Liver (tissue), 9 donors: ENCODE measurements around the gene IGFBP1. TPM values are rescaled to one million over a fixed set of nuclear protein-coding genes. Genes with fewer than 3 reads are reported as not detected.

ENCODE experiments used
- DNase-seq: peaks from one replicate; pipeline ENCODE4 v3.0.0-alpha.2; 2017; ENCODE audit warnings: low spot score
- H3K27ac ChIP-seq, 2 donors: one replicate each; pipeline ENCODE4 v1.7.0; 2013; ENCODE audit warnings: inconsistent platforms in 2 of 2, low read length in 2 of 2, control low read depth in 1 of 2, low read depth in 1 of 2, mild to moderate bottlenecking in 1 of 2
- H3K27me3 ChIP-seq, 4 donors: one replicate each; pipeline versions ENCODE4 v1.6.1 to v1.7.0; 2013; ENCODE audit warnings: low read length in 3 of 4, inconsistent platforms in 1 of 4, mild to moderate bottlenecking in 1 of 4, moderate library complexity in 1 of 4; ENCODE audit not compliant: control insufficient read depth in 4 of 4, insufficient read depth in 4 of 4
- H3K36me3 ChIP-seq, 4 donors: one replicate each; pipeline versions ENCODE4 v1.6.1 to v1.7.0; 2013; ENCODE audit warnings: low read length in 3 of 4, mild to moderate bottlenecking in 3 of 4, low read depth in 1 of 4, moderate library complexity in 1 of 4; ENCODE audit not compliant: control insufficient read depth in 4 of 4, insufficient read depth in 3 of 4
- H3K4me1 ChIP-seq, 4 donors: one replicate each; pipeline versions ENCODE4 v1.6.1 to v1.7.0; 2013; ENCODE audit warnings: low read length in 3 of 4, mild to moderate bottlenecking in 3 of 4, moderate library complexity in 1 of 4; ENCODE audit not compliant: control insufficient read depth in 4 of 4, insufficient read depth in 4 of 4
- H3K4me3 ChIP-seq, 3 donors: one replicate each; pipeline versions ENCODE4 v1.6.1 to v1.7.0; 2013; ENCODE audit warnings: low read length in 3 of 3, control low read depth in 1 of 3, low read depth in 1 of 3, mild to moderate bottlenecking in 1 of 3
- H3K9ac ChIP-seq, 2 donors: one replicate each; pipeline ENCODE4 v1.7.0; 2013; ENCODE audit warnings: low read length in 2 of 2, mild to moderate bottlenecking in 2 of 2, moderate library complexity in 2 of 2, control low read depth in 1 of 2, low read depth in 1 of 2
- H3K9me3 ChIP-seq, 4 donors: one replicate each; pipeline versions ENCODE4 v1.6.1 to v1.7.0; 2013; ENCODE audit warnings: low read length in 3 of 4; ENCODE audit not compliant: control insufficient read depth in 4 of 4
- CTCF ChIP-seq: fragments of 150-350 bp; IDR thresholded peaks from 2 replicates; pipeline ENCODE4 v1.5.1; 2017; ENCODE audit warnings: improper control_type of control experiment, low read depth, low read length; ENCODE audit not compliant: missing input control
- EGR1 ChIP-seq, 2 donors: IDR thresholded peaks; 2 replicates each; pipeline ENCODE4 v1.6.1; 2016 to 2018; ENCODE audit warnings: antibody characterized with exemption in 2 of 2, low read depth in 2 of 2
- FOXA1 ChIP-seq: IDR thresholded peaks from 2 replicates; pipeline ENCODE4 v1.6.1; 2016; ENCODE audit warnings: antibody characterized with exemption
- FOXA2 ChIP-seq: IDR thresholded peaks from 2 replicates; pipeline ENCODE4 v1.6.1; 2016; ENCODE audit warnings: antibody characterized with exemption
- GABPA ChIP-seq, 2 donors: IDR thresholded peaks in 1 of 2; conservative IDR thresholded peaks in 1 of 2; 2 replicates each; pipeline ENCODE4 v1.6.1; 2016; ENCODE audit warnings: antibody characterized with exemption in 2 of 2, mild to moderate bottlenecking in 1 of 2, moderate library complexity in 1 of 2
- HNF4A ChIP-seq, 2 donors: conservative IDR thresholded peaks; 2 replicates each; pipeline ENCODE4 v1.6.1; 2016; ENCODE audit warnings: antibody characterized with exemption in 2 of 2, mild to moderate bottlenecking in 2 of 2
- HNF4G ChIP-seq: IDR thresholded peaks from 2 replicates; pipeline ENCODE4 v1.6.1; 2016; ENCODE audit warnings: antibody characterized with exemption
- JUND ChIP-seq, 2 donors: IDR thresholded peaks; 2 replicates each; pipeline ENCODE4 v1.6.1; 2016; ENCODE audit warnings: antibody characterized with exemption in 2 of 2
- NR2F2 ChIP-seq: IDR thresholded peaks from 2 replicates; pipeline ENCODE4 v1.6.1; 2016; ENCODE audit warnings: antibody characterized with exemption
- RAD21 ChIP-seq, 2 donors: IDR thresholded peaks; 2 replicates each; pipeline ENCODE4 v1.6.1; 2016; ENCODE audit warnings: antibody characterized with exemption in 2 of 2, mild to moderate bottlenecking in 2 of 2
- RXRA ChIP-seq, 2 donors: IDR thresholded peaks; 2 replicates each; pipeline ENCODE4 v1.6.1; 2017 to 2018; ENCODE audit warnings: antibody characterized with exemption in 2 of 2, mild to moderate bottlenecking in 1 of 2
- SP1 ChIP-seq: IDR thresholded peaks from 2 replicates; pipeline ENCODE4 v1.6.1; 2018; ENCODE audit warnings: antibody characterized with exemption, mild to moderate bottlenecking
- ZBTB33 ChIP-seq: IDR thresholded peaks from 2 replicates; pipeline ENCODE4 v1.6.1; 2016; ENCODE audit warnings: antibody characterized with exemption
- WGBS: extraction: QIAGEN DNeasy Blood & Tissue Kit; methylation state at CpG from one replicate; pipeline ENCODE4 v1.1.7; 2013; 5-methylcytosine and 5-hydroxymethylcytosine counted together
- polyA plus RNA-seq, 2 donors: library from polyadenylated mRNA; stranded (reverse) in 1 of 2; unstranded in 1 of 2; fragments of 200-250 nt in 1 of 2; fragments of >200 nt in 1 of 2; fragmentation: Nextera tagmentation in 1 of 2; extraction: Ambion mirVana in 1 of 2; gene quantifications; one replicate each; pipeline versions ENCODE4 v1.2.1 to v1.2.3, GENCODE V29; 2013 to 2015
- total RNA-seq, 2 donors: library from RNA; depleted of rRNA; stranded (reverse); fragments of >200 nt; gene quantifications; one replicate each; pipeline ENCODE4 v1.2.3, GENCODE V29; 2014
- TF ChIP-seq, protein P1 (sequence below): IDR thresholded peaks from 2 replicates; pipeline ENCODE4 v1.6.1; 2016; ENCODE audit warnings: antibody characterized with exemption
- donor health status: healthy.
- donor health status: healthy.
- donor health status: healthy.
- donor health status: healthy.
- donor health status: healthy.

IGFBP1 gene
- total and polyA plus RNA-seq, 4 donors = 3.5 to 234 (median 63.6) TPM

DNA sequence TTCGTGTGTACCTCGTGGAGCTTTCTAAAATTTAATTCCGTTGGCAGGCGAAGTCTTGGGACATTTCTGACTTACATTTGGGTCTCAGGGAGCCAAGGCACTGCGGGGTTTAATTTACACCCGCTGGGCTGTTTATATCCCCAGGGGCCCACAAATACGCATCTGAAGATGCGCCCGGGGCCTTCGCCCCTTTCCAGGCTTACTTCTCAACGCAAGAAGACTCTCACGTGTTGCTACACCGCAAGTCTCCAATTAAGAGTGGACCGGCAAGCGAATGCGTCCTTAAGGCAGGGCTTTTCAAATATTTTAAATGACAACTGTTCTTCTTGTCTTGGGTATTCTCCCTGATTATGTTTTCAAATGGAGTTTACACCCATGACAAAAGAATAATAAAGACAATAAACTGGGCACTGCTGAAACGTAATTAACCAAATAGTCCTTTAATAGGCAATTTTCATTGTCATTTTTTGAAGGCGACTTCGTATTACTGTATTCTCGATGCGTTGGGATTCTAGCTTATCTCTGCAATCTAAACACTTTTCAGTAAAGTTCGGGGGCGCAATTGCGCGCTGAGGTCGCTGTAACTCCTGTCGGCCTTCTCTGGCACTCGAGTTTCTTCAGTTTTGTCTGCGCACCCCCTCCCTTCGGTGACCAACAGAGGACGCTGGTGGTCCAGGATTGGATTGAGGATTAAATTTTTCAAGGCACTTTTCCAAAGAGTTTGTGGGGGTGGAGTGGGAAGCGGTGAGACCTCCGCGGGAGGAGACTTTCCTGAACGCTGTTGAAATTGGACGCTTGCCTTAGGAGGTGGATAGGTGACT lies 33.6 kb downstream of the IGFBP1 start:
- Histone ChIP-seq H3K36me3 (no peaks in the 10 kb centered on the region), H3K9me3 (no peaks in the 10 kb centered on the region), H3K4me3 (peak overlapping the region; percentile 7 to 61 (median 55)), H3K27ac (peak overlapping the region; percentile 46 to 55), H3K27me3 (peaks cover 0 to 11% (median 1%) of the 10 kb centered on the region in 4 donors), H3K4me1 (peaks cover 4 to 38% (median 28%) of the 10 kb centered on the region in 4 donors), H3K9ac (peak overlapping the region in 1 of 2 donors; percentile 64)
- 5% methylated on average over 36 of the region's 36 CpGs for WGBS
- no peak for TF ChIP-seq EGR1 (IDR thresholded peaks at IDR 0.05; ENCODE audit: low read depth in 2 of 2)
- TF ChIP-seq RXRA (IDR thresholded peaks at IDR 0.05) = peak in 1 of 2 donors; percentile 5
- no peak for TF ChIP-seq JUND (IDR thresholded peaks at IDR 0.05)
- no peak for TF ChIP-seq HNF4G
- no peak for TF ChIP-seq ZBTB33
- no peak for TF ChIP-seq FOXA1
- TF ChIP-seq CTCF = peak; percentile 86
- peak; percentile 88 to 94 for TF ChIP-seq RAD21 (IDR thresholded peaks at IDR 0.05)
- TF ChIP-seq HNF4A (conservative IDR thresholded peaks at IDR 0.05) = no peak
- peak; percentile 19 for TF ChIP-seq NR2F2
- no peak for TF ChIP-seq SP1
- TF ChIP-seq, protein P1, sequence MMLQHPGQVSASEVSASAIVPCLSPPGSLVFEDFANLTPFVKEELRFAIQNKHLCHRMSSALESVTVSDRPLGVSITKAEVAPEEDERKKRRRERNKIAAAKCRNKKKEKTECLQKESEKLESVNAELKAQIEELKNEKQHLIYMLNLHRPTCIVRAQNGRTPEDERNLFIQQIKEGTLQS = no peak
- peak; percentile 57 for DNase-seq

GRCh38 chr7:45922810-45923209 lies 34.5 kb downstream of the IGFBP1 start:
- Histone ChIP-seq H3K27me3 (peaks cover 0 to 11% (median 1%) of the 10 kb centered on the region in 4 donors), H3K4me1 (peaks cover 4 to 35% (median 27%) of the 10 kb centered on the region in 4 donors), H3K9ac (peak overlapping the region in 1 of 2 donors; percentile 58), H3K9me3 (no peaks in the 10 kb centered on the region), H3K4me3 (peak overlapping the region; percentile 7 to 55 (median 27)), H3K27ac (peak overlapping the region in 1 of 2 donors; percentile 35), H3K36me3 (no peaks in the 10 kb centered on the region)
- TF ChIP-seq FOXA2 = no peak
- no peak for TF ChIP-seq CTCF
- no peak for TF ChIP-seq RAD21 (IDR thresholded peaks at IDR 0.05)
- TF ChIP-seq GABPA (IDR thresholded peaks at IDR 0.05 in 1 of 2, conservative IDR thresholded peaks at IDR 0.05 in 1 of 2) = no peak
- TF ChIP-seq HNF4A (conservative IDR thresholded peaks at IDR 0.05) = no peak
- WGBS = 2% methylated on average over 11 of the region's 11 CpGs
- no peak for DNase-seq
